HAP-1 (cell line): ENCODE data around the gene PKP2.
A peak's percentile ranks its signal among the peaks of the same experiment; 100 is the strongest.
"Not testable (repeated sequence)": the region's sequence is repeated elsewhere in the genome, so short reads cannot be mapped to it uniquely, and the experiment has no call there.

Experiments
- DNase-seq, 2 experiments: peaks; one replicate each; pipeline ENCODE4 v3.0.0-alpha.2; 2016 to 2020; ENCODE audit warnings: low spot score in 2 of 2
- H3K27me3 ChIP-seq: fragments of 250-450 bp; sonication (Bioruptor Pico); 2 replicates; pipeline ENCODE4 v1.5.1; 2020; ENCODE audit warnings: low read depth, mild to moderate bottlenecking, moderate library complexity
- H3K36me3 ChIP-seq: fragments of 250-450 bp; sonication (Bioruptor Pico); replicated peaks from 2 replicates; pipeline ENCODE4 v1.5.1; 2020; ENCODE audit warnings: mild to moderate bottlenecking
- H3K4me1 ChIP-seq: fragments of 250-450 bp; sonication (Bioruptor Pico); 2 replicates; pipeline ENCODE4 v1.5.1; 2020; ENCODE audit warnings: mild to moderate bottlenecking
- H3K4me3 ChIP-seq: fragments of 250-450 bp; sonication (Bioruptor Pico); 2 replicates; pipeline ENCODE4 v1.5.1; 2020; ENCODE audit warnings: mild to moderate bottlenecking, moderate library complexity
- H3K9me3 ChIP-seq: fragments of 250-450 bp; sonication (Bioruptor Pico); 2 replicates; pipeline ENCODE4 v1.5.1; 2020; ENCODE audit warnings: mild to moderate bottlenecking, moderate library complexity
- in situ Hi-C: fragments of 300-500 bp; cut with MboI; formaldehyde crosslinking; loops from 3 replicates; pipeline ENCODE4 v1.14.3; 2020; ENCODE audit warnings: low sequenced_read_pairs, inconsistent platforms, mixed read lengths

Gene PKP2

GRCh38 chr12:32906399-32907165 lies 10.0 kb upstream of the PKP2 start:
- Histone ChIP-seq H3K27me3 (no peaks in the 10 kb centered on the region), H3K4me3 (no peak overlapping the region), H3K36me3 (no peaks in the 10 kb centered on the region), H3K4me1 (peaks cover 10% of the 10 kb centered on the region), H3K9me3 (no peaks in the 10 kb centered on the region)
- in situ Hi-C loops: loop anchor here (10.0 kb wide), 1 partner anchor 152 kb away; the partner anchor contains the start of gene YARS2
- peak; percentile 30 to 43 for DNase-seq

- peaks cover 17% of the 10 kb centered on the region for H3K4me1 ChIP-seq
- no peaks in the 10 kb centered on the region for H3K9me3 ChIP-seq
- H3K36me3 ChIP-seq: no peaks in the 10 kb centered on the region
- H3K27me3 ChIP-seq: no peaks in the 10 kb centered on the region
- in situ Hi-C loops: loop anchor here (10.0 kb wide), 1 partner anchor 149 kb away; the partner anchor contains the start of gene YARS2
- DNase-seq: no peak
- H3K4me3 ChIP-seq: no peak overlapping the region
Observed at GRCh38 chr12:32903763-32904162, 7.2 kb upstream of the PKP2 start.

- in situ Hi-C loops: loop anchor here (10.0 kb wide), 1 partner anchor 149 kb away; the partner anchor contains the start of gene YARS2
- Histone ChIP-seq H3K4me1 (peaks cover 17% of the 10 kb centered on the region), H3K27me3 (no peaks in the 10 kb centered on the region), H3K4me3 (no peak overlapping the region), H3K36me3 (no peaks in the 10 kb centered on the region), H3K9me3 (no peaks in the 10 kb centered on the region)
- DNase-seq: no peak
Observed at GRCh38 chr12:32903318-32903717, 6.7 kb upstream of the PKP2 start.

- H3K36me3 ChIP-seq: no peaks in the 10 kb centered on the region
- peaks cover 20% of the 10 kb centered on the region for H3K4me1 ChIP-seq
- DNase-seq: no peak
- in situ Hi-C loops: loop anchor here (10.0 kb wide), 1 partner anchor 148 kb away; the partner anchor contains the start of gene YARS2
- H3K4me3 ChIP-seq: no peak overlapping the region
- H3K9me3 ChIP-seq: no peaks in the 10 kb centered on the region
- H3K27me3 ChIP-seq: no peaks in the 10 kb centered on the region
Observed at GRCh38 chr12:32902287-32902997, 5.9 kb upstream of the PKP2 start.

GRCh38 chr12:32901553-32901952 lies 5.0 kb upstream of the PKP2 start:
- no peaks in the 10 kb centered on the region for H3K36me3 ChIP-seq
- in situ Hi-C loops: loop anchor here (10.0 kb wide), 1 partner anchor 147 kb away; the partner anchor contains the start of gene YARS2
- H3K9me3 ChIP-seq: no peaks in the 10 kb centered on the region
- H3K27me3 ChIP-seq: no peaks in the 10 kb centered on the region
- H3K4me1 ChIP-seq: peaks cover 23% of the 10 kb centered on the region
- no peak overlapping the region for H3K4me3 ChIP-seq
- peak; percentile 36 to 80 for DNase-seq

GRCh38 chr12:32897687-32898573 lies 1.4 kb upstream of the PKP2 start:
- Histone ChIP-seq H3K4me3 (no peak overlapping the region; the same call in 1 of the 2 replicates), H3K4me1 (peaks cover 43% of the 10 kb centered on the region), H3K9me3 (no peaks in the 10 kb centered on the region), H3K27me3 (no peaks in the 10 kb centered on the region), H3K36me3 (no peaks in the 10 kb centered on the region)
- no peak for DNase-seq
- in situ Hi-C loops: no loop called here

GRCh38 chr12:32897281-32897610 lies 669 bp upstream of the PKP2 start:
- Histone ChIP-seq H3K4me1 (peaks cover 46% of the 10 kb centered on the region), H3K9me3 (no peaks in the 10 kb centered on the region), H3K27me3 (no peaks in the 10 kb centered on the region), H3K36me3 (no peaks in the 10 kb centered on the region), H3K4me3 (peak overlapping the region; percentile 44)
- no peak for DNase-seq
- in situ Hi-C loops: no loop called here

- in situ Hi-C loops: no loop called here
- peaks cover 44% of the 10 kb centered on the region for H3K4me1 ChIP-seq
- H3K4me3 ChIP-seq: peak overlapping the region; percentile 69
Observed at GRCh38 chr12:32895688-32896431, 717 bp downstream of the PKP2 start.

GRCh38 chr12:32894566-32894965 lies 2.0 kb downstream of the PKP2 start:
- no peak for DNase-seq
- Histone ChIP-seq H3K36me3 (no peaks in the 10 kb centered on the region), H3K27me3 (no peaks in the 10 kb centered on the region), H3K4me3 (no peak overlapping the region), H3K4me1 (peaks cover 43% of the 10 kb centered on the region), H3K9me3 (no peaks in the 10 kb centered on the region)
- in situ Hi-C loops: no loop called here

More at GRCh38 chr12:32895688-32896431, 717 bp downstream of the PKP2 start:
- peak; percentile 13 to 63 for DNase-seq
- no peaks in the 10 kb centered on the region for H3K36me3 ChIP-seq
- no peaks in the 10 kb centered on the region for H3K27me3 ChIP-seq
- no peaks in the 10 kb centered on the region for H3K9me3 ChIP-seq

- H3K27me3 ChIP-seq: no peaks in the 10 kb centered on the region
- H3K4me1 ChIP-seq: peaks cover 43% of the 10 kb centered on the region
- no peak overlapping the region for H3K4me3 ChIP-seq
- in situ Hi-C loops: no loop called here
- no peaks in the 10 kb centered on the region for H3K9me3 ChIP-seq
- no peaks in the 10 kb centered on the region for H3K36me3 ChIP-seq
- no peak for DNase-seq
Observed at GRCh38 chr12:32893458-32893857, 3.1 kb downstream of the PKP2 start.

- Histone ChIP-seq H3K9me3 (no peaks in the 10 kb centered on the region), H3K36me3 (no peaks in the 10 kb centered on the region), H3K4me3 (no peak overlapping the region), H3K4me1 (peaks cover 43% of the 10 kb centered on the region), H3K27me3 (no peaks in the 10 kb centered on the region)
- in situ Hi-C loops: no loop called here
- peak; percentile 15 to 32 for DNase-seq
Observed at GRCh38 chr12:32893043-32893442, 3.5 kb downstream of the PKP2 start.

GRCh38 chr12:32892369-32892768 lies 4.2 kb downstream of the PKP2 start:
- H3K4me3 ChIP-seq: not testable (repeated sequence)

GRCh38 chr12:32891956-32892355 lies 4.6 kb downstream of the PKP2 start:
- Histone ChIP-seq H3K9me3 (no peaks in the 10 kb centered on the region), H3K4me3 (no peak overlapping the region), H3K27me3 (no peaks in the 10 kb centered on the region), H3K4me1 (peaks cover 35% of the 10 kb centered on the region), H3K36me3 (no peaks in the 10 kb centered on the region)
- peak; percentile 27 to 52 for DNase-seq
- in situ Hi-C loops: no loop called here

More at GRCh38 chr12:32892369-32892768, 4.2 kb downstream of the PKP2 start:
- H3K36me3 ChIP-seq, H3K27me3 ChIP-seq, DNase-seq, in situ Hi-C loops, H3K9me3 ChIP-seq: not testable (repeated sequence)
- peaks cover 39% of the 10 kb centered on the region for H3K4me1 ChIP-seq
